Neuronal stem cell (in vitro differentiated cells): ENCODE data around the gene TIGAR. TPM values are rescaled to one million over a fixed set of nuclear protein-coding genes. Genes with fewer than 3 reads are reported as not detected.

Experiments
- DNase-seq: peaks from one replicate; pipeline ENCODE4 v3.0.0-alpha.2; 2013; ENCODE audit warnings: low spot score
- H2AFZ ChIP-seq: one replicate; pipeline ENCODE4 v1.6.1; 2013; ENCODE audit warnings: mild to moderate bottlenecking, low read length, inconsistent platforms
- H2AK5ac ChIP-seq: 2 replicates; pipeline ENCODE4 v1.6.1; 2013; ENCODE audit warnings: low read depth, mild to moderate bottlenecking, inconsistent platforms, low read length, moderate library complexity, mixed read lengths
- H2BK120ac ChIP-seq: 2 replicates; pipeline ENCODE4 v1.6.1; 2013; ENCODE audit warnings: low read depth, mild to moderate bottlenecking, inconsistent platforms, low read length, moderate library complexity, mixed read lengths
- H2BK12ac ChIP-seq: one replicate; pipeline ENCODE4 v1.6.1; 2013; ENCODE audit warnings: low read length, inconsistent platforms
- H2BK15ac ChIP-seq: 2 replicates; pipeline ENCODE4 v1.6.1; 2013; ENCODE audit warnings: mild to moderate bottlenecking, low read length, inconsistent platforms, mixed read lengths
- H2BK5ac ChIP-seq: one replicate; pipeline ENCODE4 v1.6.1; 2013; ENCODE audit warnings: inconsistent platforms, mild to moderate bottlenecking, low read length, moderate library complexity
- H3K14ac ChIP-seq: one replicate; pipeline ENCODE4 v1.6.1; 2013; ENCODE audit warnings: low read length, inconsistent platforms
- H3K18ac ChIP-seq: 2 replicates; pipeline ENCODE4 v1.6.1; 2013; ENCODE audit warnings: low read length, inconsistent platforms
- H3K23ac ChIP-seq: 2 replicates; pipeline ENCODE4 v1.6.1; 2013; ENCODE audit warnings: low read depth, mild to moderate bottlenecking, mixed read lengths, low read length, inconsistent platforms; ENCODE audit not compliant: poor library complexity
- H3K27ac ChIP-seq: replicated peaks from 3 replicates; pipeline ENCODE4 v1.5.1; 2013; ENCODE audit warnings: low read length, inconsistent platforms
- H3K27me3 ChIP-seq, 3 experiments: 2 replicates each; pipeline ENCODE4 v1.6.1; 2013; ENCODE audit warnings: low read length in 3 of 3, mild to moderate bottlenecking in 2 of 3, inconsistent platforms in 1 of 3, low read depth in 1 of 3, mixed read lengths in 1 of 3, moderate library complexity in 1 of 3; ENCODE audit not compliant: control insufficient read depth in 3 of 3, insufficient read depth in 3 of 3
- H3K36me3 ChIP-seq, 2 donors: replicated peaks in 1 of 2; 2 replicates each; pipeline ENCODE4 v1.6.1; 2013; ENCODE audit warnings: low read length in 2 of 2; ENCODE audit not compliant: control insufficient read depth in 2 of 2, insufficient read depth in 2 of 2
- H3K4ac ChIP-seq: 2 replicates; pipeline ENCODE4 v1.6.1; 2013; ENCODE audit warnings: inconsistent platforms, mild to moderate bottlenecking, low read length, moderate library complexity
- H3K4me1 ChIP-seq, 2 donors: 1 replicate in 1 of 2; 2 replicates in 1 of 2; pipeline ENCODE4 v1.6.1; 2013; ENCODE audit warnings: low read length in 2 of 2, low read depth in 1 of 2; ENCODE audit not compliant: control insufficient read depth in 2 of 2, insufficient read depth in 1 of 2
- H3K4me2 ChIP-seq: one replicate; pipeline ENCODE4 v1.6.1; 2013; ENCODE audit warnings: mild to moderate bottlenecking, low read length, inconsistent platforms; ENCODE audit not compliant: insufficient read depth, poor library complexity, severe bottlenecking
- H3K4me3 ChIP-seq, 2 donors: 2 replicates each; pipeline ENCODE4 v1.5.1; 2013; ENCODE audit warnings: low read length in 2 of 2, mild to moderate bottlenecking in 2 of 2, inconsistent platforms in 1 of 2, moderate library complexity in 1 of 2
- H3K79me1 ChIP-seq: one replicate; pipeline ENCODE4 v1.6.1; 2013; ENCODE audit warnings: low read depth, mild to moderate bottlenecking, inconsistent platforms, low read length, moderate library complexity
- H3K9ac ChIP-seq: one replicate; pipeline ENCODE4 v1.6.1; 2013; ENCODE audit warnings: mild to moderate bottlenecking, low read depth, low read length, inconsistent platforms; ENCODE audit not compliant: poor library complexity
- H3K9me3 ChIP-seq, 2 donors: replicated peaks in 1 of 2; 2 replicates each; pipeline versions ENCODE3 to v1.6.1; 2013; ENCODE audit warnings: low read length in 2 of 2, mild to moderate bottlenecking in 2 of 2, inconsistent platforms in 1 of 2, low read depth in 1 of 2, mixed read lengths in 1 of 2, moderate library complexity in 1 of 2; ENCODE audit not compliant: control insufficient read depth in 2 of 2, insufficient read depth in 1 of 2
- H4K8ac ChIP-seq: one replicate; pipeline ENCODE4 v1.6.1; 2013; ENCODE audit warnings: low read depth, mild to moderate bottlenecking, inconsistent platforms, low read length, moderate library complexity
- H4K91ac ChIP-seq: one replicate; pipeline ENCODE4 v1.6.1; 2013; ENCODE audit warnings: low read length, low read depth, mild to moderate bottlenecking, inconsistent platforms; ENCODE audit not compliant: poor library complexity
- WGBS, 2 donors: extraction: QIAGEN DNeasy Blood & Tissue Kit; methylation state at CpG; one replicate each; pipeline ENCODE4 v1.1.7; 2013; ENCODE audit warnings: missing lambda C conversion rate in 2 of 2, mixed read lengths in 1 of 2; ENCODE audit not compliant: insufficient read length in 2 of 2, insufficient replicate concordance in 1 of 2; ENCODE audit errors: extremely low coverage in 2 of 2; 5-methylcytosine and 5-hydroxymethylcytosine counted together
- polyA plus RNA-seq, 2 experiments: library from polyadenylated mRNA; stranded (reverse); fragments of 200-250 nt; gene quantifications; one replicate each; pipeline ENCODE4 v1.2.3, GENCODE V29; 2013

TIGAR gene
- polyA plus RNA-seq (2013, experiment 1 of 2) = 10.6 TPM
- 10.3 TPM for polyA plus RNA-seq (2013, experiment 2 of 2)

- peaks cover 5% of the 10 kb centered on the region for H3K79me1 ChIP-seq
- H2AK5ac ChIP-seq = no peak within 1 kb of the TSS
- H3K4me1 ChIP-seq = no peaks in the 10 kb centered on the region
- H3K27ac ChIP-seq = peak within 1 kb of the TSS; percentile 83
- no peak within 1 kb of the TSS for H4K91ac ChIP-seq
- peak within 1 kb of the TSS; percentile 86 for H3K9ac ChIP-seq
- peak; percentile 95 for DNase-seq
- H3K9me3 ChIP-seq = no peaks in the 10 kb centered on the region
- peak within 1 kb of the TSS; percentile 93 for H3K18ac ChIP-seq
- no peak within 1 kb of the TSS for H3K4ac ChIP-seq
- no peaks in the 10 kb centered on the region for H3K27me3 ChIP-seq
- H4K8ac ChIP-seq = no peak within 1 kb of the TSS
- no CpG with 5 or more reads among the region's 76 CpGs for WGBS, 2 donors
- H2BK120ac ChIP-seq = no peak within 1 kb of the TSS
- H2BK5ac ChIP-seq = peak within 1 kb of the TSS; percentile 94
- peak within 1 kb of the TSS; percentile 97 for H2AFZ ChIP-seq
- peak within 1 kb of the TSS; percentile 59 for H3K4me2 ChIP-seq
- H3K4me3 ChIP-seq = peak within 1 kb of the TSS; percentile 84 to 93
- H3K36me3 ChIP-seq = peaks cover 5 to 19% of the 10 kb centered on the region in 2 donors
- H2BK15ac ChIP-seq = peak within 1 kb of the TSS; percentile 69
- peak within 1 kb of the TSS; percentile 100 for H3K23ac ChIP-seq
- no peak within 1 kb of the TSS for H3K14ac ChIP-seq
- peak within 1 kb of the TSS; percentile 58 for H2BK12ac ChIP-seq
Measured at GRCh38 chr12:4320853-4321701, at the start of gene TIGAR. Gene TIGAR, plus strand, starts transcription at chr12:4321213. Its CDS starts 59 bp downstream, at chr12:4321272.

- peak overlapping the region; percentile 99 for H4K91ac ChIP-seq
- peaks cover 0 to 33% (median 19%) of the 10 kb centered on the region in 3 experiments for H3K27me3 ChIP-seq
- peak overlapping the region; percentile 85 for H3K9ac ChIP-seq
- H2BK12ac ChIP-seq = peak overlapping the region; percentile 99
- peaks cover 19 to 25% of the 10 kb centered on the region in 2 donors for H3K4me1 ChIP-seq
- peak overlapping the region; percentile 92 for H2AFZ ChIP-seq
- peak overlapping the region; percentile 94 for H3K23ac ChIP-seq
- H2BK5ac ChIP-seq = peak overlapping the region; percentile 94
- peak overlapping the region; percentile 59 for H3K4ac ChIP-seq
- H3K18ac ChIP-seq = peak overlapping the region; percentile 100
- H4K8ac ChIP-seq = peak overlapping the region; percentile 95
- peak overlapping the region; percentile 73 to 82 for H3K4me3 ChIP-seq
- peak overlapping the region; percentile 95 for H3K27ac ChIP-seq
- peak; percentile 84 for DNase-seq
- H3K14ac ChIP-seq = peak overlapping the region; percentile 47
- no CpG with 5 or more reads among the region's 43 CpGs for WGBS, 2 donors
- peak overlapping the region; percentile 88 for H2AK5ac ChIP-seq
- no peaks in the 10 kb centered on the region for H3K9me3 ChIP-seq
- H3K4me2 ChIP-seq = peak overlapping the region; percentile 92
- H2BK120ac ChIP-seq = peak overlapping the region; percentile 99
- peaks cover 4 to 15% of the 10 kb centered on the region in 2 donors for H3K36me3 ChIP-seq
- peaks cover 5% of the 10 kb centered on the region for H3K79me1 ChIP-seq
- H2BK15ac ChIP-seq = peak overlapping the region; percentile 100
Measured at GRCh38 chr12:4271717-4272423, 49.1 kb upstream of the TIGAR start.

- Histone ChIP-seq H3K4me3 (peak overlapping the region; percentile 73 to 82), H2AFZ (peak overlapping the region; percentile 92), H2AK5ac (peak overlapping the region; percentile 88), H3K36me3 (peaks cover 10 to 22% of the 10 kb centered on the region in 2 donors), H3K27ac (peak overlapping the region; percentile 95), H4K8ac (peak overlapping the region; percentile 95), H2BK5ac (peak overlapping the region; percentile 94), H2BK15ac (peak overlapping the region; percentile 100), H3K4me1 (peaks cover 23 to 31% of the 10 kb centered on the region in 2 donors), H3K9me3 (no peaks in the 10 kb centered on the region), H3K9ac (peak overlapping the region; percentile 85), H3K27me3 (peaks cover 0 to 25% (median 19%) of the 10 kb centered on the region in 3 experiments), H2BK120ac (peak overlapping the region; percentile 99), H2BK12ac (peak overlapping the region; percentile 99), H3K23ac (peak overlapping the region; percentile 94), H3K79me1 (peaks cover 5% of the 10 kb centered on the region), H3K14ac (peak overlapping the region; percentile 47), H3K18ac (peak overlapping the region; percentile 100), H4K91ac (peak overlapping the region; percentile 99), H3K4me2 (peak overlapping the region; percentile 64), H3K4ac (peak overlapping the region; percentile 59)
- WGBS, 2 donors = no CpG with 5 or more reads among the region's 62 CpGs
- DNase-seq = peak; percentile 77
Measured at GRCh38 chr12:4272424-4273272, 48.4 kb upstream of the TIGAR start.
